PC-9 (cell line): ENCODE results near the gene UHRF1.

ENCODE experiments used
- CTCF ChIP-seq: fragments of 200-600 bp; sonication (generic); conservative IDR thresholded peaks from 2 replicates; pipeline ENCODE4 v1.6.1; 2017; ENCODE audit warnings: mixed run types, antibody characterized with exemption, mild to moderate bottlenecking, moderate library complexity
- EZH2 ChIP-seq: fragments of 200-600 bp; sonication (generic); IDR thresholded peaks from 2 replicates; pipeline ENCODE4 v1.8.0; 2017; ENCODE audit warnings: antibody characterized with exemption, low read depth

DNA sequence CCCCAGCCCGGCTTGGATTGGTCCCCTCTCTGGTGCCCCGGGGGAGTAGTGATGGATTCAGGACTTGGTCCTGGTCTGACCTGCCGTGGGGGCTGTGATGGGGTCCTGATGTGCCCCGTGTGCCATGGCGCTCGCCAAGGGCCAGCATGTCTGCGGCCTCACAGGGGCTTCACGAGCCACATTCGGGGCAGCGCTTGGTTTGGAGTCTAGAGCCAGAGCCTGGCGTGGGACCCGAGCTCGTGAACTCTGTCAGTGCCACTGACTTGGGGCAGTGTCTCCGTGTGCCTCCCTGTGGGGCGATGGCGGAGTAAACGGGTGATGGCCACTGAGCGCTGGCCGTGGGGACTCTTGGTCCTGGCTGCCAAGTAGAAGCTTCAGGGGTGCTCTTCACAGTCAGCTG lies 76.8 kb downstream of the UHRF1 start:
- TF ChIP-seq CTCF (no peak), EZH2 (no peak)
